ENCODE data around the gene EIF2D. TPM values are rescaled to one million over a fixed set of nuclear protein-coding genes. Genes with fewer than 3 reads are reported as not detected.

EIF2D gene
- total and polyA plus RNA-seq, 2 of the 13 experiments (the other 11 are each of a cell fraction or from before 2014, with no cell fraction given): 45.1 to 64.9 TPM

GRCh38 chr1:206635080-206635977, 23.1 kb upstream of the EIF2D start, which contains the start of gene DYRK3 (continued):
- TF ChIP-seq ZNF646 (CRISPR knock-in tag; IDR thresholded peaks at IDR 0.05) (no peak), MAF1 (CRISPR knock-in tag; IDR thresholded peaks at IDR 0.05; ENCODE audit: borderline replicate concordance) (no peak; the same call in 1 of the 2 replicates), ZNF724P (CRISPR knock-in tag; IDR thresholded peaks at IDR 0.05; ENCODE audit: borderline replicate concordance) (no peak), ZBTB37 (CRISPR knock-in tag; IDR thresholded peaks at IDR 0.05) (no peak), ZNF546 (CRISPR knock-in tag; conservative IDR thresholded peaks at IDR 0.05) (no peak), RCOR2 (CRISPR knock-in tag; IDR thresholded peaks at IDR 0.05) (0 out of 2 replicates have a peak, but pooled peaks have one; percentile 40), GPBP1L1 (CRISPR knock-in tag; IDR thresholded peaks at IDR 0.05) (no peak), PITX1 (CRISPR knock-in tag; IDR thresholded peaks at IDR 0.05) (peak; percentile 27; the same call in 1 of the 2 replicates), HNRNPUL1 (IDR thresholded peaks at IDR 0.05; ENCODE audit: low read depth, low read length) (no peak), NFKBIZ (CRISPR knock-in tag; IDR thresholded peaks at IDR 0.05) (no peak), NFYC (CRISPR knock-in tag; IDR thresholded peaks at IDR 0.05) (no peak; the same call in 1 of the 2 replicates), NPAS2 (CRISPR knock-in tag; IDR thresholded peaks at IDR 0.05; ENCODE audit: borderline replicate concordance) (no peak), KAT8 (CRISPR knock-in tag; IDR thresholded peaks at IDR 0.05) (peak; percentile 58; the same call in 1 of the 2 replicates), CHD4 (IDR thresholded peaks at IDR 0.05; ENCODE audit: borderline replicate concordance, low read length) (no peak)
- TF ChIP-seq, protein P1, sequence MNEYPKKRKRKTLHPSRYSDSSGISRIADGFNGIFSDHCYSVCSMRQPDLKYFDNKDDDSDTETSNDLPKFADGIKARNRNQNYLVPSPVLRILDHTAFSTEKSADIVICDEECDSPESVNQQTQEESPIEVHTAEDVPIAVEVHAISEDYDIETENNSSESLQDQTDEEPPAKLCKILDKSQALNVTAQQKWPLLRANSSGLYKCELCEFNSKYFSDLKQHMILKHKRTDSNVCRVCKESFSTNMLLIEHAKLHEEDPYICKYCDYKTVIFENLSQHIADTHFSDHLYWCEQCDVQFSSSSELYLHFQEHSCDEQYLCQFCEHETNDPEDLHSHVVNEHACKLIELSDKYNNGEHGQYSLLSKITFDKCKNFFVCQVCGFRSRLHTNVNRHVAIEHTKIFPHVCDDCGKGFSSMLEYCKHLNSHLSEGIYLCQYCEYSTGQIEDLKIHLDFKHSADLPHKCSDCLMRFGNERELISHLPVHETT (CRISPR knock-in tag; conservative IDR thresholded peaks at IDR 0.05): no peak
- TF ChIP-seq, protein P2, sequence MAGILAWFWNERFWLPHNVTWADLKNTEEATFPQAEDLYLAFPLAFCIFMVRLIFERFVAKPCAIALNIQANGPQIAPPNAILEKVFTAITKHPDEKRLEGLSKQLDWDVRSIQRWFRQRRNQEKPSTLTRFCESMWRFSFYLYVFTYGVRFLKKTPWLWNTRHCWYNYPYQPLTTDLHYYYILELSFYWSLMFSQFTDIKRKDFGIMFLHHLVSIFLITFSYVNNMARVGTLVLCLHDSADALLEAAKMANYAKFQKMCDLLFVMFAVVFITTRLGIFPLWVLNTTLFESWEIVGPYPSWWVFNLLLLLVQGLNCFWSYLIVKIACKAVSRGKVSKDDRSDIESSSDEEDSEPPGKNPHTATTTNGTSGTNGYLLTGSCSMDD (CRISPR knock-in tag; IDR thresholded peaks at IDR 0.05): no peak
